ENCODE data around the gene AP1M1.

AP1M1 gene

GRCh38 chr19:16232568-16232967 lies 34.9 kb downstream of the AP1M1 start:
- TF ChIP-seq NFIC (IDR thresholded peaks at IDR 0.05) (no peak), EGR1 (IDR thresholded peaks at IDR 0.05) (no peak), EP300 (IDR thresholded peaks at IDR 0.05; ENCODE audit: borderline replicate concordance) (no peak), CEBPB (IDR thresholded peaks at IDR 0.05) (no peak), USF1 (IDR thresholded peaks at IDR 0.05) (no peak), REST (IDR thresholded peaks at IDR 0.05; ENCODE audit: low read depth) (no peak), RAD21 (IDR thresholded peaks at IDR 0.05; ENCODE audit: low read depth) (no peak), TEAD4 (IDR thresholded peaks at IDR 0.05) (no peak), MAX (IDR thresholded peaks at IDR 0.05) (no peak)

GRCh38 chr19:16233081-16233776 lies 35.5 kb downstream of the AP1M1 start:
- TF ChIP-seq EP300 (IDR thresholded peaks at IDR 0.05; ENCODE audit: borderline replicate concordance) (no peak), TAF1 (IDR thresholded peaks at IDR 0.05; ENCODE audit: low read depth) (no peak), USF1 (IDR thresholded peaks at IDR 0.05) (no peak), ZBTB7A (IDR thresholded peaks at IDR 0.05; ENCODE audit: low read depth) (no peak), YY1 (IDR thresholded peaks at IDR 0.05; ENCODE audit: low read depth) (no peak), TCF12 (IDR thresholded peaks at IDR 0.05; ENCODE audit: low read depth) (no peak), MAX (IDR thresholded peaks at IDR 0.05) (no peak), CEBPB (IDR thresholded peaks at IDR 0.05) (no peak), TEAD4 (IDR thresholded peaks at IDR 0.05) (no peak), NFIC (IDR thresholded peaks at IDR 0.05) (no peak), RAD21 (IDR thresholded peaks at IDR 0.05; ENCODE audit: low read depth) (no peak), EGR1 (IDR thresholded peaks at IDR 0.05) (no peak), REST (IDR thresholded peaks at IDR 0.05; ENCODE audit: low read depth) (no peak), CREB1 (IDR thresholded peaks at IDR 0.05; ENCODE audit: low read depth) (no peak), FOXM1 (IDR thresholded peaks at IDR 0.05; ENCODE audit: borderline replicate concordance, low read depth) (no peak)

GRCh38 chr19:16233836-16234551 lies 36.3 kb downstream of the AP1M1 start:
- TF ChIP-seq CEBPB (IDR thresholded peaks at IDR 0.05), result no peak

- TF ChIP-seq EP300 (IDR thresholded peaks at IDR 0.05; ENCODE audit: borderline replicate concordance) (no peak), TAF1 (IDR thresholded peaks at IDR 0.05; ENCODE audit: low read depth) (no peak), CEBPB (IDR thresholded peaks at IDR 0.05) (no peak), EGR1 (IDR thresholded peaks at IDR 0.05) (no peak), MAX (IDR thresholded peaks at IDR 0.05) (no peak), FOXM1 (IDR thresholded peaks at IDR 0.05; ENCODE audit: borderline replicate concordance, low read depth) (no peak), TCF12 (IDR thresholded peaks at IDR 0.05; ENCODE audit: low read depth) (no peak), ZBTB7A (IDR thresholded peaks at IDR 0.05; ENCODE audit: low read depth) (no peak), REST (IDR thresholded peaks at IDR 0.05; ENCODE audit: low read depth) (no peak), TEAD4 (IDR thresholded peaks at IDR 0.05) (no peak), YY1 (IDR thresholded peaks at IDR 0.05; ENCODE audit: low read depth) (no peak)
Measured at GRCh38 chr19:16234552-16235445, 37.1 kb downstream of the AP1M1 start.

All from Ishikawa (cell line).